GM19238 (cell line): Measurements from ENCODE around the gene SCARB2.

ENCODE experiments used
- DNase-seq: peaks from one replicate; pipeline ENCODE4 v3.0.0; 2011; ENCODE audit warnings: low spot score; ENCODE audit not compliant: insufficient read length

The SCARB2 gene

GRCh38 chr4:76153356-76153755 is 60.3 kb downstream of the SCARB2 start:
- no peak for DNase-seq

- peak; percentile 87 for DNase-seq
Measured at GRCh38 chr4:76148142-76148865, 65.3 kb downstream of the SCARB2 start, which contains the start of gene NUP54. Gene NUP54, minus strand, starts transcription at chr4:76148397. Its CDS starts 23 bp downstream, at chr4:76148374.

DNA sequence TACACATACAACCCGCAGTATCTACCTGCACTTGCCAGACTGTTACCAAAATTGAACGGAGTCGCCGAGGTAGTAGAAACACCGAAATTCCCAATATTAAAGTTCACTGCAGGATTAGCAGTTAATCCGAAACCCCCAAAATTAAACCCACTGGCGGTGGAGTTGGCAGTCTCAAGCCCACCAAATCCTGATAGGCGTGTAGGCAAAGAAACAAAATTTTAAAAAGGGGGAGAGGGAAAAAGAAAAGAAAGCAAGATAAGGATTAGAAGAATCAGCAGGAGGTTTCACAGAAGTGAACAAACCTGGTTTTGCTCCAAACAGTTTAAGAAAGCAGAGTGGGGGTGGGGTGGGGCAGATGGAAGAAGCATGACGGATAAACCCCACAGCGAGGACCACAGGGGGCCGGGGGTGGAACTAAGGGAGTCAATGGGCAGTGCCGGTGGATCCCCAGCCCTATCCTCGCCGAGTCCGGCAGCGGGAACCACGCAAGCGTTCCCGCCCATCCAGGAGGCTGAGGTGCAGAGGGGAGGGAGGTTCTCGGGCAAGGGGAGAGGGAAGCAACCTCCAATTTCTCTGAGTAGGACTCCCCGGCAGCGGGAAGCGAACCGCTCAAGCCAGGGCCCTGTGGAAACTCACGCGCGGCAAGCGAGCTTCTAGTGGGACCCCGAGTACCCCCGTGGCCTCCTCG is 66.0 kb downstream of the SCARB2 start:
- peak; percentile 22 for DNase-seq

GRCh38 chr4:76144546-76144945 is 69.1 kb downstream of the SCARB2 start:
- no peak for DNase-seq

- no peak for DNase-seq
Measured at GRCh38 chr4:76141241-76141640, 72.4 kb downstream of the SCARB2 start.

GRCh38 chr4:76127754-76128153 is 85.9 kb downstream of the SCARB2 start:
- DNase-seq, result no peak

GRCh38 chr4:76125816-76126215 is 87.8 kb downstream of the SCARB2 start:
- no peak for DNase-seq

GRCh38 chr4:76120199-76120598 is 93.4 kb downstream of the SCARB2 start:
- DNase-seq, result no peak

GRCh38 chr4:76117536-76117935 is 96.1 kb downstream of the SCARB2 start:
- no peak for DNase-seq

- no peak for DNase-seq
Measured at GRCh38 chr4:76116821-76117220, 96.8 kb downstream of the SCARB2 start.
